ENCODE results near the gene MIF4GD.

Gene MIF4GD

DNA sequence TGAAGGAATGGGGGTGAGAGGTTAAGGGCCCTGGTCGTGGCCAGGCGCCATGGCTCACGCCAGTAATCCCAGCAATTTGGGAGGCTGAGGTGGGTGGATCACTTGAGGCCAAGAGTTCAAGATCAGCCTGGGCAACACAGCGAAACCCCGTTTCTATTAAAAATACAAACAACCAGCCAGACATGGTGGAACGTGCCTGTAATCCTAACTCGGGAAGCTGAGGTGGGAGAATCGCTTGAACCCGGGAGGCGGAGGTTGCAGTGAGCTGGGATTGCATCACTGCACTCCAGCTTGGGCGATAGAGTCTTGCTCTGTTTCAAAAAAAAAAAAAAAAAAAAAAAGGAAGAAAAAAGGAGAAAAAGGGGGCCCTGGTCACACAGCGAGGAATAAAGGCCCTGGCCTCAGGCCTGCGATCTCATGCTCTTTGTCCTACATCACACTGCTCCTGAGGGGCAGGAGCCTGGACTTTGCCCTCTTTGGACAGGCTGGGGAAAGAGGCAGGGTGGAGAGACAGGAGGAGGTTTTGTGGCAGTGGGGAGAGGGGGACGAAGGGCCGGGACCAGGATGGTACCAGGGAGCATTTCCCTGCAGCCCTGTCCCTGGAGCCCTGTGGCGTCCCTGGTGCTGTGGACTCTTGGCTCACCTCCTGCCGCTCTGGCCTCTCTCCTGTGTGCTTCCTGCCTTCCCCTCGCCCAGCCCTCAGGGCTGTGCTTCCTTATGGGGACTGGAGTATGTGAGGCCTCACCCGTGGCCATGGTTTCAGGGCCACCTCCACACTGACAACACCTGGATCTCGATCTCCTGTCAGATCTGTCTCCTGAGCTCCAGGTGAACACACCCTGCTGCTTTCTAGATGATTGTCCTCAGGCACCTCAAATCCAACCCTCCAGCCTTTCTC, 38.0 kb upstream of the MIF4GD start:
- no peaks in the 10 kb centered on the region for H3K79me2 ChIP-seq
- H3K4me3 ChIP-seq (ENCODE audit: low read depth, low read length), result no peak overlapping the region
- H2AFZ ChIP-seq, result no peak overlapping the region
- H3K27ac ChIP-seq, result no peak overlapping the region
- TF ChIP-seq, protein P1, sequence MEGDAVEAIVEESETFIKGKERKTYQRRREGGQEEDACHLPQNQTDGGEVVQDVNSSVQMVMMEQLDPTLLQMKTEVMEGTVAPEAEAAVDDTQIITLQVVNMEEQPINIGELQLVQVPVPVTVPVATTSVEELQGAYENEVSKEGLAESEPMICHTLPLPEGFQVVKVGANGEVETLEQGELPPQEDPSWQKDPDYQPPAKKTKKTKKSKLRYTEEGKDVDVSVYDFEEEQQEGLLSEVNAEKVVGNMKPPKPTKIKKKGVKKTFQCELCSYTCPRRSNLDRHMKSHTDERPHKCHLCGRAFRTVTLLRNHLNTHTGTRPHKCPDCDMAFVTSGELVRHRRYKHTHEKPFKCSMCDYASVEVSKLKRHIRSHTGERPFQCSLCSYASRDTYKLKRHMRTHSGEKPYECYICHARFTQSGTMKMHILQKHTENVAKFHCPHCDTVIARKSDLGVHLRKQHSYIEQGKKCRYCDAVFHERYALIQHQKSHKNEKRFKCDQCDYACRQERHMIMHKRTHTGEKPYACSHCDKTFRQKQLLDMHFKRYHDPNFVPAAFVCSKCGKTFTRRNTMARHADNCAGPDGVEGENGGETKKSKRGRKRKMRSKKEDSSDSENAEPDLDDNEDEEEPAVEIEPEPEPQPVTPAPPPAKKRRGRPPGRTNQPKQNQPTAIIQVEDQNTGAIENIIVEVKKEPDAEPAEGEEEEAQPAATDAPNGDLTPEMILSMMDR (IDR thresholded peaks at IDR 0.05), result no peak
- H3K9me3 ChIP-seq (ENCODE audit: control insufficient read depth, low read length), result no peaks in the 10 kb centered on the region
- H3K36me3 ChIP-seq (ENCODE audit: control insufficient read depth, insufficient read depth, low read length), result no peaks in the 10 kb centered on the region
- no peak overlapping the region for H3K9ac ChIP-seq
- H3K4me1 ChIP-seq, result no peaks in the 10 kb centered on the region
- H3K27me3 ChIP-seq (ENCODE audit: control insufficient read depth, insufficient read depth, low read length), result no peaks in the 10 kb centered on the region
- no peak overlapping the region for H3K4me2 ChIP-seq (ENCODE audit: low read length)

GRCh38 chr17:75307957-75308731, 37.1 kb upstream of the MIF4GD start:
- Histone ChIP-seq H3K79me2 (no peaks in the 10 kb centered on the region), H3K36me3 (ENCODE audit: control insufficient read depth, insufficient read depth, low read length) (no peaks in the 10 kb centered on the region), H3K27ac (no peak overlapping the region), H3K4me3 (ENCODE audit: low read depth, low read length) (no peak overlapping the region), H2AFZ (no peak overlapping the region), H3K27me3 (ENCODE audit: control insufficient read depth, insufficient read depth, low read length) (no peaks in the 10 kb centered on the region), H3K4me2 (ENCODE audit: low read length) (no peak overlapping the region), H3K9me3 (ENCODE audit: control insufficient read depth, low read length) (no peaks in the 10 kb centered on the region), H3K4me1 (no peaks in the 10 kb centered on the region), H3K9ac (no peak overlapping the region)
- TF ChIP-seq, protein P1 (IDR thresholded peaks at IDR 0.05), result no peak

GRCh38 chr17:75301502-75302206, 30.6 kb upstream of the MIF4GD start:
- TF ChIP-seq, protein P1 (IDR thresholded peaks at IDR 0.05), result no peak
- H3K27me3 ChIP-seq (ENCODE audit: control insufficient read depth, insufficient read depth, low read length), result no peaks in the 10 kb centered on the region
- H3K27ac ChIP-seq, result no peak overlapping the region
- H3K9me3 ChIP-seq (ENCODE audit: control insufficient read depth, low read length), result no peaks in the 10 kb centered on the region
- H3K79me2 ChIP-seq, result no peaks in the 10 kb centered on the region
- no peak overlapping the region for H3K4me2 ChIP-seq (ENCODE audit: low read length)
- no peak overlapping the region for H3K4me3 ChIP-seq (ENCODE audit: low read depth, low read length)
- no peak overlapping the region for H2AFZ ChIP-seq
- no peaks in the 10 kb centered on the region for H3K36me3 ChIP-seq (ENCODE audit: control insufficient read depth, insufficient read depth, low read length)
- no peak overlapping the region for H3K9ac ChIP-seq
- no peaks in the 10 kb centered on the region for H3K4me1 ChIP-seq

DNA sequence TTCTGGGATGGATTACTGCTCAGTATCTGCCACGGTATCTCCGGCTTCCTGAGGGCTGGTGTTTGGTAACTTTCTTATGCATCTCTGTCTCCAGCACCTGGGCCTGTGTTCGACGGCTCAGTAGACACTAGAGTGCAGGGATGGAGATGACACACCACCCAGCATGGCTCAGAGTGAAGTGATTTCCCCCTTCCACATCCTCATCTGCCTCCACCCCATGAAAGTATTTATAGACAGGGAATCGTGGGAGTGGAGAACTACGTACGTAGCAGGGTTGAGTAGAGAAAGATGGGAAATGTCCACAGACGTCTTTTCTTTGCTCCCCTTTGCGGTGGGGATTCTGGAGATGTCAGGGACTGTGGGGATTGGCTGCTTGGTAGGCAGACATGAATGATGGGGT, 30.0 kb upstream of the MIF4GD start:
- TF ChIP-seq, protein P1 (IDR thresholded peaks at IDR 0.05), result no peak
- no peaks in the 10 kb centered on the region for H3K36me3 ChIP-seq (ENCODE audit: control insufficient read depth, insufficient read depth, low read length)
- H3K4me2 ChIP-seq (ENCODE audit: low read length), result no peak overlapping the region
- no peak overlapping the region for H2AFZ ChIP-seq
- H3K27me3 ChIP-seq (ENCODE audit: control insufficient read depth, insufficient read depth, low read length), result no peaks in the 10 kb centered on the region
- H3K9ac ChIP-seq, result no peak overlapping the region
- H3K79me2 ChIP-seq, result no peaks in the 10 kb centered on the region
- H3K27ac ChIP-seq, result no peak overlapping the region
- no peak overlapping the region for H3K4me3 ChIP-seq (ENCODE audit: low read depth, low read length)
- H3K4me1 ChIP-seq, result no peaks in the 10 kb centered on the region
- no peaks in the 10 kb centered on the region for H3K9me3 ChIP-seq (ENCODE audit: control insufficient read depth, low read length)

Data from parathyroid adenoma (tissue), 2 donors.